K562 (cell line): ENCODE data around the gene PPP3CB. TPM values are rescaled to one million over a fixed set of nuclear protein-coding genes. Genes with fewer than 3 reads are reported as not detected.

Experiments
- ATAC-seq: fragments of 200-7000 bp; cut with Tn5 transposase; 3 replicates; pipeline ENCODE4 v1.9.1; 2020; ENCODE audit warnings: moderate library complexity
- BruUV-seq: library from RNA; stranded (reverse); fragments of 400-500 nt; replicated peaks from 2 replicates; lab custom pipeline; 2021; lab: Mats Ljungman, UMichigan
- CTCF ChIA-PET: fragments of 300-600 bp; formaldehyde crosslinking; extraction: SDS; loops from one replicate; lab custom pipeline; 2021; ENCODE audit warnings: low intra/inter-chr PET ratio; lab: Yijun Ruan, JAX
- POLR2A ChIA-PET: fragments of 300-600, 350-650 bp; sonication (Branson Sonifier 250); formaldehyde crosslinking; extraction: SDS; loops from one replicate; lab custom pipeline; 2021; ENCODE audit warnings: antibody characterized with exemption, inconsistent platforms; lab: Yijun Ruan, JAX
- DNase-seq, 4 experiments: peaks; one replicate each; pipeline versions ENCODE4 v3.0.0 to v3.0.0-alpha.2; 2011 to 2018; ENCODE audit warnings: low spot score in 3 of 4, mixed read lengths in 3 of 4; ENCODE audit errors: extremely low read depth in 1 of 4
- FAIRE-seq: peaks from 2 replicates; lab custom pipeline; 2011; peaks lifted over from hg19 to GRCh38; lab: Jason Lieb, UNC
- H2AFZ ChIP-seq: 2 replicates; pipeline ENCODE4 v1.6.0; 2011; ENCODE audit warnings: low read depth, low read length, control low read depth, inconsistent platforms
- H3K27ac ChIP-seq: fragments of 200-600 bp; 3 replicates; pipeline ENCODE4 v1.8.0; 2011; ENCODE audit warnings: low read depth, mild to moderate bottlenecking, control low read depth, inconsistent platforms, low read length, moderate library complexity, mixed read lengths; ENCODE audit errors: extremely low read depth
- H3K27me3 ChIP-seq, 2 experiments: fragments of 300-600 bp in 1 of 2; 2 replicates in 1 of 2; 3 replicates in 1 of 2; pipeline versions ENCODE4 v1.6.0 to v1.8.0; 2011; ENCODE audit warnings: inconsistent platforms in 2 of 2, low read length in 2 of 2, mild to moderate bottlenecking in 1 of 2, mixed read lengths in 1 of 2, moderate library complexity in 1 of 2; ENCODE audit not compliant: control insufficient read depth in 2 of 2, insufficient read depth in 2 of 2
- H3K36me3 ChIP-seq: fragments of 300-600 bp; 3 replicates; pipeline ENCODE4 v1.8.0; 2011; ENCODE audit warnings: mild to moderate bottlenecking, low read length, inconsistent platforms; ENCODE audit not compliant: control insufficient read depth, insufficient read depth
- H3K4me1 ChIP-seq, 2 experiments: fragments of 200-600 bp in 1 of 2; replicated peaks in 1 of 2; 2 replicates in 1 of 2; 3 replicates in 1 of 2; pipeline versions ENCODE4 v1.5.1 to v1.8.0; 2011; ENCODE audit warnings: inconsistent platforms in 2 of 2, low read length in 2 of 2, mild to moderate bottlenecking in 1 of 2, mixed read lengths in 1 of 2, moderate library complexity in 1 of 2; ENCODE audit not compliant: control insufficient read depth in 2 of 2, insufficient read depth in 2 of 2
- H3K4me2 ChIP-seq: 2 replicates; pipeline ENCODE4 v1.6.1; 2011; ENCODE audit warnings: low read length, control low read depth, inconsistent platforms, mixed read lengths; ENCODE audit not compliant: insufficient read depth
- H3K4me3 ChIP-seq: fragments of 200-600 bp; sonication (generic), shearing (Covaris generic); 2 replicates; pipeline ENCODE4 v1.5.1; 2016; ENCODE audit warnings: control low read depth, inconsistent platforms
- H3K79me2 ChIP-seq: fragments of 200-600 bp; 3 replicates; pipeline ENCODE4 v1.8.0; 2011; ENCODE audit warnings: low read length, inconsistent platforms; ENCODE audit not compliant: control insufficient read depth, insufficient read depth
- H3K9ac ChIP-seq, 2 experiments: 2 replicates each; pipeline versions ENCODE4 v1.6.0 to v1.6.1; 2011; ENCODE audit warnings: low read depth in 2 of 2, low read length in 2 of 2, control low read depth in 1 of 2, inconsistent platforms in 1 of 2, mild to moderate bottlenecking in 1 of 2, mixed read lengths in 1 of 2; ENCODE audit not compliant: insufficient read depth in 1 of 2
- H3K9me1 ChIP-seq: one replicate; pipeline ENCODE4 v1.6.0; 2011; ENCODE audit warnings: inconsistent platforms, mild to moderate bottlenecking, low read length, moderate library complexity; ENCODE audit not compliant: control insufficient read depth, insufficient read depth
- H3K9me3 ChIP-seq: replicated peaks from 2 replicates; pipeline ENCODE4 v1.5.1; 2011; ENCODE audit warnings: low read depth, low read length, inconsistent platforms; ENCODE audit not compliant: control insufficient read depth, insufficient read depth
- H4K20me1 ChIP-seq: replicated peaks from 2 replicates; pipeline ENCODE4 v1.6.1; 2011; ENCODE audit warnings: low read length, inconsistent platforms, mixed read lengths; ENCODE audit not compliant: control insufficient read depth, insufficient read depth
- HMG20A ChIP-seq: fragments of 450-650 bp; formaldehyde crosslinking; conservative IDR thresholded peaks from 2 replicates; pipeline ENCODE4 v1.4.0; 2020; ENCODE audit warnings: mild to moderate bottlenecking, mixed read lengths
- JUND ChIP-seq, 2 experiments: IDR thresholded peaks; 2 replicates in 1 of 2; 3 replicates in 1 of 2; pipeline ENCODE4 v1.6.1; 2011; ENCODE audit warnings: borderline replicate concordance in 2 of 2, low read depth in 2 of 2, low read length in 2 of 2, improper control_type of control experiment in 1 of 2, missing biosample characterization in 1 of 2, missing genetic modification characterization in 1 of 2, missing genetic modification reagents in 1 of 2
- MYC ChIP-seq, 2 experiments: fragments of 250-450 bp in 1 of 2; sonication (Bioruptor Pico) in 1 of 2; IDR thresholded peaks; 2 replicates each; pipeline versions ENCODE4 v1.5.1 to v1.6.1; 2012 to 2021; ENCODE audit warnings: low read depth in 2 of 2, borderline replicate concordance in 1 of 2, improper control_type of control experiment in 1 of 2, low read length in 1 of 2, mild to moderate bottlenecking in 1 of 2, moderate library complexity in 1 of 2
- RAD21 ChIP-seq, 2 experiments: fragments of 250-450 bp in 1 of 2; fragments of 450-650 bp in 1 of 2; sonication (Bioruptor Pico) in 1 of 2; formaldehyde crosslinking in 1 of 2; IDR thresholded peaks in 1 of 2; conservative IDR thresholded peaks in 1 of 2; 2 replicates each; pipeline versions ENCODE4 v1.4.0 to v1.8.0; 2020 to 2022; ENCODE audit warnings: mild to moderate bottlenecking in 2 of 2, moderate library complexity in 1 of 2
- ZFP30 ChIP-seq: fragments of 250-450 bp; sonication (Bioruptor Pico); IDR thresholded peaks from 2 replicates; pipeline ENCODE4 v1.8.0; 2022; ENCODE audit warnings: moderate library complexity, mild to moderate bottlenecking, inconsistent platforms, borderline replicate concordance
- ZNF316 ChIP-seq: fragments of 450-650 bp; IDR thresholded peaks from 2 replicates; pipeline ENCODE4 v1.6.1; 2016
- ZNF586 ChIP-seq: fragments of 450-650 bp; formaldehyde crosslinking; conservative IDR thresholded peaks from 2 replicates; pipeline ENCODE4 v1.4.0; 2020; ENCODE audit warnings: mild to moderate bottlenecking, moderate library complexity
- ZNF668 ChIP-seq: fragments of 250-450 bp; sonication (Bioruptor Pico); IDR thresholded peaks from 2 replicates; pipeline ENCODE4 v1.8.0; 2022; ENCODE audit warnings: mild to moderate bottlenecking, inconsistent platforms
- WGBS: fragments of 100-300 bp; shearing (Covaris generic); methylation state at CpG from one replicate; pipeline ENCODE4 v1.1.6; 2016; ENCODE audit warnings: low coverage, mixed read lengths; ENCODE audit not compliant: insufficient coverage; ENCODE audit errors: missing lambda C conversion rate; 5-methylcytosine and 5-hydroxymethylcytosine counted together
- in situ Hi-C: fragments of 300-500 bp; cut with MboI; formaldehyde crosslinking; loops from 4 replicates; pipeline ENCODE4 v1.15.0; 2018; ENCODE audit warnings: inconsistent platforms, mixed read lengths
- intact Hi-C: fragments of 100-400 bp; cut with micrococcal nuclease; formaldehyde crosslinking; loops from 2 replicates; pipeline ENCODE4 v1.14.2; 2022
- polyA plus RNA-seq, 8 experiments: library from polyadenylated mRNA; depleted of rRNA in 4 of 8; stranded (reverse) in 5 of 8; unstranded in 3 of 8; fragments of >200 nt; fragmentation: Nextera tagmentation in 2 of 8; fragmentation: Illumina TruSeq in 1 of 8; extraction: Ambion mirVana in 2 of 8; extraction: Trizol in 1 of 8; gene quantifications; 2 replicates each; pipeline versions ENCODE4 v1.2.1 to v1.2.3, GENCODE V29; 2011 to 2014; ENCODE audit warnings: inconsistent platforms in 1 of 8, missing spikeins in 1 of 8
- total RNA-seq, 7 experiments: library from RNA; depleted of rRNA in 6 of 7; stranded (reverse); fragments of >200 nt in 6 of 7; fragmentation: Illumina TruSeq in 2 of 7; extraction: Trizol in 2 of 7; gene quantifications; 2 replicates each; pipeline versions ENCODE4 v1.2.1 to v1.2.3, GENCODE V29; 2011 to 2021; ENCODE audit warnings: low replicate concordance in 1 of 7
- TF ChIP-seq, protein P1 (sequence below), 2 experiments: fragments of 250-450 bp in 1 of 2; fragments of 450-650 bp in 1 of 2; sonication (Bioruptor Pico) in 1 of 2; IDR thresholded peaks; 2 replicates each; pipeline versions ENCODE4 v1.6.1 to v1.8.0; 2016 to 2021; ENCODE audit warnings: mild to moderate bottlenecking in 2 of 2, moderate library complexity in 2 of 2, missing compliant biosample characterization in 1 of 2, missing genetic modification characterization in 1 of 2
- TF ChIP-seq, protein P2 (sequence below): sonication (generic); formaldehyde crosslinking; IDR thresholded peaks from 2 replicates; pipeline ENCODE4 v1.8.1; 2023; ENCODE audit warnings: mild to moderate bottlenecking, missing genetic modification reagents
- TF ChIP-seq, protein P3 (sequence below): fragments of 250-450 bp; sonication (Bioruptor Pico); IDR thresholded peaks from 2 replicates; pipeline ENCODE4 v1.8.0; 2022; ENCODE audit warnings: inconsistent platforms
- TF ChIP-seq, protein P4 (sequence below), 3 experiments: IDR thresholded peaks in 2 of 3; conservative IDR thresholded peaks in 1 of 3; 2 replicates each; pipeline ENCODE4 v1.5.1; 2011 to 2012; ENCODE audit warnings: low read length in 3 of 3, mild to moderate bottlenecking in 3 of 3, control low read depth in 2 of 3, improper control_type of control experiment in 1 of 3, inconsistent platforms in 1 of 3, low read depth in 1 of 3, mixed read lengths in 1 of 3, moderate library complexity in 1 of 3; ENCODE audit not compliant: insufficient read depth in 2 of 3

The PPP3CB gene
- total and polyA plus RNA-seq, 9 of the 15 experiments (the other 6 are each of a cell fraction or from before 2014, with no cell fraction given) = 9.6 to 27.6 (median 17.8) TPM

DNA sequence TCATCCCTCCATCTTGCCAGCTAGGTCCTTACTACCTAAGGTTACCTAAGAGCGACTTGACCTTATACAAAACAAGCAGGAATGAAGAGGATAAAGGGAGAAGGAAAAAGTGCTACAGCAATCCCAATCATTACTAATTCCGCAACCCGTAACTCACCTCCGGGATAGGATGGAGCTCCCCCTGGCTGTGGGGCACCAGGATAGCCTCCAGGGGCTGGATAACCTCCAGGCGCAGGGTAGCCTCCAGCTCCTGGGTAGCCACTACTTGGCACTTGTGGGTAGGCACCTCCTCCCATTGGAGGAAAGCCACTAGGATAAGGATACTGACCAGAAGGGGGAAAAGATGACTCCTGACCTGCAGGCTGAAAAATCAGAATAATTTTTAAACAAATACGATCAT lies 97.8 kb downstream of the PPP3CB start:
- FAIRE-seq = no peak
- peaks cover 40% of the 10 kb centered on the region for H3K79me2 ChIP-seq
- H3K27me3 ChIP-seq = no peaks in the 10 kb centered on the region
- peak; percentile 90 for ATAC-seq
- H3K4me1 ChIP-seq = no peaks in the 10 kb centered on the region
- H4K20me1 ChIP-seq = no peaks in the 10 kb centered on the region
- DNase-seq = peak; percentile 36 to 53 (median 48)
- CTCF ChIA-PET = no interaction called here
- H3K36me3 ChIP-seq = peaks cover 57% of the 10 kb centered on the region
- H3K4me2 ChIP-seq = no peak overlapping the region
- H3K27ac ChIP-seq = no peak overlapping the region
- WGBS = 93% methylated on average over 6 of the region's 6 CpGs
- H2AFZ ChIP-seq = no peak overlapping the region
- H3K4me3 ChIP-seq = no peak overlapping the region
- H3K9ac ChIP-seq = no peak overlapping the region
- POLR2A ChIA-PET = interaction anchor here (0.6 to 1.6 kb wide), 5 partner anchors 12 to 343 kb away, joined by 3 to 5 read pairs (median 3); partner anchors contain the start of gene MRPS16
- in situ Hi-C loops = no loop called here
- no TSS peak for BruUV-seq
- intact Hi-C loops = no loop called here
- H3K9me3 ChIP-seq = no peaks in the 10 kb centered on the region
- no peaks in the 10 kb centered on the region for H3K9me1 ChIP-seq
- no peak for TF ChIP-seq JUND (IDR thresholded peaks at IDR 0.05; ENCODE audit: borderline replicate concordance, low read depth, low read length)
- TF ChIP-seq JUND (tag; IDR thresholded peaks at IDR 0.05; ENCODE audit: borderline replicate concordance, low read depth, low read length) = no peak
- TF ChIP-seq, protein P1, sequence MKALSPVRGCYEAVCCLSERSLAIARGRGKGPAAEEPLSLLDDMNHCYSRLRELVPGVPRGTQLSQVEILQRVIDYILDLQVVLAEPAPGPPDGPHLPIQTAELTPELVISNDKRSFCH (CRISPR knock-in tag; IDR thresholded peaks at IDR 0.05) = no peak
- TF ChIP-seq, protein P1 (tag; IDR thresholded peaks at IDR 0.05) = no peak
- TF ChIP-seq ZNF316 = no peak
- peak in 1 of 2 experiments; percentile 61; a peak in 2 of 4 replicates for TF ChIP-seq RAD21 (CRISPR knock-in tag; conservative IDR thresholded peaks at IDR 0.05 in 1 of 2, IDR thresholded peaks at IDR 0.05 in 1 of 2)
- TF ChIP-seq, protein P2, sequence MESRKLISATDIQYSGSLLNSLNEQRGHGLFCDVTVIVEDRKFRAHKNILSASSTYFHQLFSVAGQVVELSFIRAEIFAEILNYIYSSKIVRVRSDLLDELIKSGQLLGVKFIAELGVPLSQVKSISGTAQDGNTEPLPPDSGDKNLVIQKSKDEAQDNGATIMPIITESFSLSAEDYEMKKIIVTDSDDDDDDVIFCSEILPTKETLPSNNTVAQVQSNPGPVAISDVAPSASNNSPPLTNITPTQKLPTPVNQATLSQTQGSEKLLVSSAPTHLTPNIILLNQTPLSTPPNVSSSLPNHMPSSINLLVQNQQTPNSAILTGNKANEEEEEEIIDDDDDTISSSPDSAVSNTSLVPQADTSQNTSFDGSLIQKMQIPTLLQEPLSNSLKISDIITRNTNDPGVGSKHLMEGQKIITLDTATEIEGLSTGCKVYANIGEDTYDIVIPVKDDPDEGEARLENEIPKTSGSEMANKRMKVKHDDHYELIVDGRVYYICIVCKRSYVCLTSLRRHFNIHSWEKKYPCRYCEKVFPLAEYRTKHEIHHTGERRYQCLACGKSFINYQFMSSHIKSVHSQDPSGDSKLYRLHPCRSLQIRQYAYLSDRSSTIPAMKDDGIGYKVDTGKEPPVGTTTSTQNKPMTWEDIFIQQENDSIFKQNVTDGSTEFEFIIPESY (CRISPR knock-in tag) = peak; percentile 86
- TF ChIP-seq, protein P3, sequence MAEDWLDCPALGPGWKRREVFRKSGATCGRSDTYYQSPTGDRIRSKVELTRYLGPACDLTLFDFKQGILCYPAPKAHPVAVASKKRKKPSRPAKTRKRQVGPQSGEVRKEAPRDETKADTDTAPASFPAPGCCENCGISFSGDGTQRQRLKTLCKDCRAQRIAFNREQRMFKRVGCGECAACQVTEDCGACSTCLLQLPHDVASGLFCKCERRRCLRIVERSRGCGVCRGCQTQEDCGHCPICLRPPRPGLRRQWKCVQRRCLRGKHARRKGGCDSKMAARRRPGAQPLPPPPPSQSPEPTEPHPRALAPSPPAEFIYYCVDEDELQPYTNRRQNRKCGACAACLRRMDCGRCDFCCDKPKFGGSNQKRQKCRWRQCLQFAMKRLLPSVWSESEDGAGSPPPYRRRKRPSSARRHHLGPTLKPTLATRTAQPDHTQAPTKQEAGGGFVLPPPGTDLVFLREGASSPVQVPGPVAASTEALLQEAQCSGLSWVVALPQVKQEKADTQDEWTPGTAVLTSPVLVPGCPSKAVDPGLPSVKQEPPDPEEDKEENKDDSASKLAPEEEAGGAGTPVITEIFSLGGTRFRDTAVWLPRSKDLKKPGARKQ (CRISPR knock-in tag) = no peak
- TF ChIP-seq ZNF586 (CRISPR knock-in tag) = no peak
- TF ChIP-seq, protein P4, sequence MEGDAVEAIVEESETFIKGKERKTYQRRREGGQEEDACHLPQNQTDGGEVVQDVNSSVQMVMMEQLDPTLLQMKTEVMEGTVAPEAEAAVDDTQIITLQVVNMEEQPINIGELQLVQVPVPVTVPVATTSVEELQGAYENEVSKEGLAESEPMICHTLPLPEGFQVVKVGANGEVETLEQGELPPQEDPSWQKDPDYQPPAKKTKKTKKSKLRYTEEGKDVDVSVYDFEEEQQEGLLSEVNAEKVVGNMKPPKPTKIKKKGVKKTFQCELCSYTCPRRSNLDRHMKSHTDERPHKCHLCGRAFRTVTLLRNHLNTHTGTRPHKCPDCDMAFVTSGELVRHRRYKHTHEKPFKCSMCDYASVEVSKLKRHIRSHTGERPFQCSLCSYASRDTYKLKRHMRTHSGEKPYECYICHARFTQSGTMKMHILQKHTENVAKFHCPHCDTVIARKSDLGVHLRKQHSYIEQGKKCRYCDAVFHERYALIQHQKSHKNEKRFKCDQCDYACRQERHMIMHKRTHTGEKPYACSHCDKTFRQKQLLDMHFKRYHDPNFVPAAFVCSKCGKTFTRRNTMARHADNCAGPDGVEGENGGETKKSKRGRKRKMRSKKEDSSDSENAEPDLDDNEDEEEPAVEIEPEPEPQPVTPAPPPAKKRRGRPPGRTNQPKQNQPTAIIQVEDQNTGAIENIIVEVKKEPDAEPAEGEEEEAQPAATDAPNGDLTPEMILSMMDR (IDR thresholded peaks at IDR 0.05 in 2 of 3, conservative IDR thresholded peaks at IDR 0.05 in 1 of 3; ENCODE audit: insufficient read depth in 2 of 3, low read depth in 1 of 3, low read length in 3 of 3) = peak; percentile 67 to 80 (median 71)
- no peak for TF ChIP-seq MYC (IDR thresholded peaks at IDR 0.05; ENCODE audit: low read depth, low read length)
- TF ChIP-seq MYC (CRISPR knock-in tag; IDR thresholded peaks at IDR 0.05; ENCODE audit: borderline replicate concordance, low read depth) = no peak
- no peak for TF ChIP-seq ZNF668
- TF ChIP-seq HMG20A = no peak
- no peak for TF ChIP-seq ZFP30 (CRISPR knock-in tag)
